DLD1 (cell line): ENCODE data around the gene NHS.

Experiments used
- in situ Hi-C: cut with HindIII; loops from 2 replicates; pipeline ENCODE4 v1.10.0; 2017; ENCODE audit warnings: low sequenced_read_pairs

NHS gene

DNA sequence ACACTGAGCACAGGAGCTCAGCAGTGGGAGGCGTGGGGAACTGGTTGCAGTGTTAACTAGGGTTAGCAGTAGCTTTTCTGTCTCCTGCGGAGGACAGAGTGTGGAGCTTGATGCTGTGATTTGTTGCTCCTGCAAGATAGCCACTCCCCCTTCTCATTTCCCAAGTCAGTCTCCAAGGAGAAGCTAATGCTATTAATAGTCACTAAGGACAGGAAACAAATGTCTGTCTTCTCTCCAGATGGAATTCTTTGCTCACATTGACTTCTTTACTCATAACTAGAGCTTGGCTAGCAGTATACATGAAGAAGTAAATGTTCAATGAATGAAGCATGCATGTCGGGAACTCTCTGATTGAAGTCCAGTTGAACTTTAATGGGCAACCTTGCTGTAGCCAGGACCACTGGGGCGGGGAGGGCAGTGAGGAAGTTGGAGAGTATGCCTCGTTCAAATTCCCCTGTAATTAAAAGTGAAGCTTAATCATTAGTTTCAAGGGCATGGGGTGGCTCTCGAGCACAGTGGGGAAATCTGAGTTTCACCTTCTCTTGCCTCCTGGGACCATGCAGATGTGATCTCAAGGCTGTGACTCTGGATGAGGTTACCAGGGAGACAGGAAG lies 205.6 kb downstream of the NHS start:
- in situ Hi-C loops = no loop called here

GRCh38 chrX:17581641-17582040 lies 206.6 kb downstream of the NHS start:
- in situ Hi-C loops = no loop called here

DNA sequence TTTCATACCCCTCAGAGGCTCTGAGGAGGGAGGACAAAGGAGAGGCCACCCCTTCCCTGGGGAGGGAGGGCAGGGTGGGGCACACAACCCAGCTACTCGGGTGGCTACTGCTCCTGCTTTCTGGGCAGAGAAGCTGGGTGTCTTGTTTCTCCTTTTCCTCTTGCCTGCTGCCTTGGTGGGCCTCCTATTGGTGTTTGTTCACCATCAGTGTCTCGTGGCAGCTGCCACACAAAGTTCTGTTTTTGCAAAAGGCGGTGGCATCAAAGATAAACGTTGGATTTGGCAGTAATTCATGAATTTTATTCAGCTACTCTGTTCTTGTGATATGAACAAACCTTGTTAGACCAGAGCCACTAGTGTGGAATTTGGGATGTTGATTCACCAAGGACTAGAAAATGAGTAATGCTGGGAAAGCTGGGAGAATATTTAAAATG lies 209.3 kb downstream of the NHS start:
- in situ Hi-C loops = no loop called here

DNA sequence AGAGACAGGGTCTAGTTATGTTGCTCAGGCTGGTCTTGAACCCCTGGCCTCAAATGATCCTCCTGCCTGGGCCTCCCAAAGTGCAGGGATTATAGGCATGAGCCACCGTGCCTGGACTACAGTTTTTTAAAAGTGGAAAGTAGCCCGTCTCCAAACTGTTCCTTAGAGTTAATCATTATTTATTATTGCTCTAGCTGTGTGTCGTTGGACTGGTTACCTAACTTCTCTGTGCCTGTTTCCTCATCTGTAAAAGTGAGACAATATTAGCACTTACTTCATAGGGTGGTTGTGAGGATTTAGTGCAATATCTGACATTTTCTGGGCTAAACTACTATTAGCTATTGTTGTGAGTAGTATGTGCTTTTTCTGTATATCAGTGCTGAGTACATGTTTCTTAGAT lies 210.0 kb downstream of the NHS start:
- in situ Hi-C loops = no loop called here

DNA sequence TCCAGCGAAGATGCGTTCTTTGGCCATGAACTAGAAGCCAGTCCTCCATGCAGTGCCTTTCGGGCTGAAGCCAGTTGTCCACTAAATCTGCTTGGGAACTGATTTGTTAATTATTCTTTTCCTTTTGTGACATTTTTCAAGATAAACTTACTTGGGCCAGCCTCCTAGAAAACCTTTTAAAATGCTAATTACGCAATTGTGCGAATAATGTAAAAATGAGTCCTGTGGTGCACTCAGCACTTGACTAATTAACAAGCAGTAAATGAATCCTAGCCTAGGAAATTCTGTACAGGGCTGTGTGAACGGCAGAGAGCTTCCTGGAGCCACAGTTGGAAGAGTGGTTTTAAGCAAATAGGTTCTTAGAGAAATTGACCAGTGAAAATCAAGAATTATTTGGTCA lies 212.4 kb downstream of the NHS start:
- in situ Hi-C loops = no loop called here

DNA sequence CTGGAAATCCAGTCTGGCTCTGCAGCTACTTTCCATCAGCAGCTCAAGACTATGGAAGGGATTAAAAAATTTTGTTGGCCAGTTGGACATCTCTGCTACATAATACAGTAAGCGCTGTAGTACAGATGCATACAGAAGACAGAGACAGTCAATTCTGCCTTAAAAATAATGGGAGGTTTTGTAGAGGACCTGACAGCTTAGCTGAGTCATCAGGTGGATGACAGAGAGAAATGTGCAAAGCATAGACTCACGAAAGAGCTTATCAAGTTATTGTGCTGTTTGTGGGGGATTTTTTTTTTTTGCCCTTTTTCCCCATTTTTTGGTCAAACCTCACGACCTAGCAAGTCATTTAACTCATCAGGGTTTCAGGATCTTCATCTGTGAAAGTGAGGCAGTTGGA lies 213.3 kb downstream of the NHS start:
- in situ Hi-C loops = no loop called here

DNA sequence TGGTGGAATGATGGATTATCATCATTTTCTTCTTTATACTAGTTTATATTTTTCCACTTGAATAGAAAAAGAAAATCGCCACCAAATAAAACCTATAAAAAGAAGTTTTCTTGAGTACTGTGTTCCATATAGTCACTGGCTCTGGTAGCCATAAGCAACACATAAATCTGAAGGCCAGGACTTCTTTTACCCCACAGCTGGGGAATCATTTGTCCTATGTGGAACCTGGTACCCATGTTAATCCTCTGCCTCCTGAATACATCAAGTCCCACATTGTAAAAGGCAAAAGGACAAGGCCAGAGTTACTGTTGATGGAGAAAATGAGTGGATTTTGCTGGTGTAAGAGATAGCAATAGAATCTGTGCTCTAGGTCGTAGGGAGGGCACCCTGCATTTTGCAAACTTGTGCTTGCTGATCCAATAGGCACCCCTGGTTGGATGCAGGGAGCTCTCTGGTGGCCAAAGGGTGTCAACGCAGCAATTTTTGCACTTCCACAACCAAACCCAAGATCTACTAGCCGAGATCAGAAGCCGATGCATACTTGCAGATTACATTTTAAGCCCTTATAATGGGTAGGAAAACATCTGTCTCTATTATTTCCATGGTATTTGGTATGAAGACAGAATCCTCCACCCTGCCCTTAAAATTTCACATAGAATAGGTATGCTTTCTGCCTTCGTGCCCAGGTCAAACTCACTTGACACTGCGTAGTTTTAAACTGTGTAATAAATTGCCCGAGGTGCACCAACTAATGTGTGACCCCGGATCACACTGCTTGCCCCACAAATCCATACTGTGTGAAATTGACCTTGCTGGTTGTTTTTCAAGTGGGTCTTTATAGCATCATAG lies 216.1 kb downstream of the NHS start:
- in situ Hi-C loops = no loop called here

- in situ Hi-C loops = no loop called here
These were observed 216.7 kb downstream of the NHS start for GRCh38 chrX:17591741-17592110.

DNA sequence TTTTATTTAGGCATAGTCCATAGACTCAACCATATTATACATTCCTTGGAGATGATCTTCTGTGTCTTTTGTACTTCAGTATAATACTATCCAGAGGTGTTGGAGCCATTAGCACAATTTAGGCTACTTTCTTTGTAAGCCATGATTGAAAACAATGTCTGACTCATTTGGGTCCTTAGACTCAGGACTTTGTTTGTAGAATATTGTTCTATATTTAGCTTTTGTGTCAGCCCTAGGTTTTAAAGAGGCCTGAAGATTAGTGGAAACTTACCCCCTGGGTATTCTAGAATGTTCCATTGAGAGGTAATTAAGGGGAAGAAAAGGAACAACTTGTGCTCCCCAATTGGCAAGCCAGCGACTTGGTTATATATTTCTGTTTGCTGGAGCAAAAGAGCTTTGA lies 217.1 kb downstream of the NHS start:
- in situ Hi-C loops = no loop called here

DNA sequence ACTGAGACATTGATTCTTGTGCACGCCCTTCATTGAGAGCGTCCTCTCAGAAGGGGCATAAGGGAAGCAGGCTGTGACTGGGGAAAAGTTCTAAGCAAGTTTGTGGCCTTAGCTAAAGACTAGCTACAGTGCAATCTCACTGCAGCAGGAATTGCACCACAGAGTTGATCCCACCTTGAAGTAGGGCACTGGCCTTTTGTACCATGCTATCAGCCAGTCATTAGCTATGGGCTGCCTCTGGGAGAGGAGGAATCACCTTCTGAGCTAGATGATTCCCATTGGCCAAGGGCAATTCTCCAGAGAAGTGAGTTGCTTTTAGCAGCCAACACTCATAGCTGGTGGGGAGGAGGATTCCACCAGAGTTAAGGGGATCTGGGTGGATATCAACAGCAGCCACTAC lies 219.7 kb downstream of the NHS start:
- in situ Hi-C loops = no loop called here

GRCh38 chrX:17595456-17596035 lies 220.5 kb downstream of the NHS start:
- in situ Hi-C loops = no loop called here

GRCh38 chrX:17596061-17596460 lies 221.1 kb downstream of the NHS start:
- in situ Hi-C loops = no loop called here

GRCh38 chrX:17596546-17597205 lies 221.7 kb downstream of the NHS start:
- in situ Hi-C loops = no loop called here

- in situ Hi-C loops = no loop called here
These were observed 222.3 kb downstream of the NHS start for GRCh38 chrX:17597327-17597726.

DNA sequence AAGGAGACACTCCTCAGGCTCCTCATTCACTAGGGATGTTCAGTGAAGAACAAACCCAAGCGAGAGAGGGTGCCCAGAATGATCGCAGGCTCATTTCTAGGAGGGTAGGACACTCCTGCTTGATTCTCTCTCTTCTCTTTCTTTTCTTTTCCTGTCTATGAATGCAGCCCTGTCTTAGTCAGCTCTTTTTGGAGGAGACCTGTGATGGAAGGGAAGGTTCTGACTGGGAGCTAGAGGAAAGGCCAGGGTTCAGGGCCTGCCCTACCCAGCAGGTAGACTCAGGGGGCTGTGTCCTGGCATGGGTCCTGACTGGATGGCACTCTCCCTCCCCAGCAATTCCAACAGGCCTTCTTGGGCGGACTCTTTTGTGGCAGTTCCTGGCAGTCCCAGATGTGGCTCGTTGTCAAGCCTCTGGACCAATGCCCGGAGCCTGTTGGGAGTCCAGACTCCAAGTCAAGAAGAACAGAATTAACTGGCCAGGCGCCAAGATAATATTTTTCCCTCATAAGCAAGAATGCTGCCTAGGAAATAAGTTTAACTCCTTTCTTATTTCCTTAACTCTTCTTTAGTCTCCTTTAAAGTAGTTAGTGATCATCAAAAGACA lies 222.9 kb downstream of the NHS start:
- in situ Hi-C loops = no loop called here

- in situ Hi-C loops = no loop called here
These were observed 226.6 kb downstream of the NHS start for GRCh38 chrX:17601441-17602200.

DNA sequence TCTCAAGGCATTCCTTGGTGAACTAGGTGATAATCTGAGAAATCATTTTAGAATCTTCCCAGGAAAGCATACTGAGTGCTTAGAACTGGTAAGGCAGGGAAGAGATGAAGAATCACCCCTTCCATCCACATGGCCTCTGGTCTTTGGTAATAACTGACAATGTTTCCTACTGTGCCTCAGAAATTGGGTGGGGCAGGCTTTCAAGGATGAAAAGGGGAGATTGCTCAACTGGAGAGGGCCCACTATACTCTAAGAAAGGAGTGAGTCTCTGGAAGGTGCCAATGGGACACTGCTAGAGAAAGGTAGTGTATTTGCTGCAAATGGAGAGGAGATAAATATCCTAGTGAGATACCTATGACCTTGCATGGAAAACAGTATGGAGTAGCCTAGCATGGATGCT lies 227.2 kb downstream of the NHS start:
- in situ Hi-C loops = no loop called here

DNA sequence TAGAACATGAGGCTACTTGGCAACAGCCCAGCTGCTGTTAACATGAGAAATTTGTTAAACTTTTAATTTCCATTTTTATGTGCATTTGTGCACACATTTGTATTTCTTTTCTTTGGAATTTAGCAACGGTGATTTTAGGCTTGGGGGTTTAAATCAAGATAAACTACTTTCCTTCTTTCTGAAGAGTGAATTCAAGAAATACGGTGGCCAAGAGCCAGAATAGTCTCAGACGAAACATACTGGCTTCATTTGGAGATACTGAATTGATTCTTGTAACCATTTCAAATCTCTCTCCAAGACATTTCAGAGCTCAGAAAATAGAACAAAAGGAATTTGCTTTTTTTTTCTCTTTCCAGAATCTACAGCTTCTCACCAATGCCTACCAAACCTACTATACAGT lies 228.2 kb downstream of the NHS start:
- in situ Hi-C loops = no loop called here

DNA sequence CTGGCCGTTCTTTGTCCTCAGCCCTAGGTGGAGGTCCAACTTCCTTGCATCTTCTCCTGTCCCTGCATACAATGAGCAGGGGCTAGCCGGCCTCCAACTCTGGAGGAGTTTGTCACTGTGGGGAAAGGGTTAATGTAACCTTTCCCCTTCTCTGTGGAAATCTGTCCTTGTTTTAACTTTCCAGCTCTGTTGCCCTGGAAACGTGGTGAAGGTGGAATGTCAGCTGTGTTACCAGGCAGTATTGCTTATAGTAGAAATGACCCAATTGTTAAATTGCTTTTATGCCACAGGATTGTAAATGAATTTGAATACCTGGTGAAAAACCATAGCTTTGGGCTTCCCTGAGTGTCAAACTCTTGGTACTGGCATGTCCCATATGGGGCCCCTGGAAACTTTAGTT lies 230.7 kb downstream of the NHS start:
- in situ Hi-C loops = no loop called here

DNA sequence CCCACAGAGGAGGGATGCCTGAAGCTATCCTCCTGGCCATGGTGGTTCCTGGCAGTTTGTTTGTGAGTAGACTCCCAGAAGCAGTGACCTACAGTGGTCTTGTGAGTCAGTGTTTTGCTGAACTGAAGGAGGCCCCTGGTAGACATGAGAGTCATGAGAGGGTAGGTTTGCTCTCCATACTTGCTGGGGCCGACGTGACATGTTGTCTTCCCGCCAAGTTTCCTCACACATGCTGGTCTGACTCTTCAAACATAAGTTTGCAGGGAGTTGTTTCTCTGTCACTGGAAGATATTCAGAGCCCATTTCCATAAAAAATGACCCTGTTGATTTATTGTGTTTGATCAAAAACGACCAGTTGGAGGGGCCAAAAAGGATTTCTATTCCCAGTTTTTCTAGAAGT lies 231.2 kb downstream of the NHS start:
- in situ Hi-C loops = no loop called here

GRCh38 chrX:17608888-17609287 lies 233.9 kb downstream of the NHS start:
- in situ Hi-C loops = no loop called here
